Endothelial cell of umbilical vein (primary cell): ENCODE data around the gene PFKFB3. TPM values are rescaled to one million over a fixed set of nuclear protein-coding genes. Genes with fewer than 3 reads are reported as not detected.

Experiments used
- BruUV-seq: library from RNA; stranded (reverse); fragments of 400-500 nt; replicated peaks from 2 replicates; lab custom pipeline; 2021; lab: Mats Ljungman, UMichigan
- CTCF ChIA-PET: fragments of 300-600, 350-600 bp; sonication (Branson Sonifier 250); formaldehyde crosslinking; loops from one replicate; lab custom pipeline; 2021; ENCODE audit warnings: antibody characterized with exemption, inconsistent platforms; lab: Charles Lee
- POLR2A ChIA-PET: fragments of 300-600, 350-600 bp; sonication (Branson Sonifier 250); formaldehyde crosslinking; loops from one replicate; lab custom pipeline; 2021; ENCODE audit warnings: antibody characterized with exemption, inconsistent platforms; lab: Charles Lee
- DNase-seq: peaks from one replicate; pipeline ENCODE4 v3.0.0-alpha.2; 2011; ENCODE audit warnings: low read depth, low spot score
- FAIRE-seq: peaks from 2 replicates; lab custom pipeline; 2011; peaks lifted over from hg19 to GRCh38; lab: Jason Lieb, UNC
- H2AFZ ChIP-seq: 2 replicates; pipeline ENCODE4 v1.6.0; 2012; ENCODE audit warnings: low read depth, low read length, control low read depth, inconsistent platforms
- H3K27ac ChIP-seq: 2 replicates; pipeline ENCODE4 v1.5.1; 2011; ENCODE audit warnings: low read depth, mild to moderate bottlenecking, control low read depth, low read length, moderate library complexity; ENCODE audit not compliant: insufficient read depth
- H3K27me3 ChIP-seq, 2 experiments: 2 replicates each; pipeline versions ENCODE4 v1.6.0 to v1.6.1; 2011; ENCODE audit warnings: low read length in 2 of 2, mixed read lengths in 1 of 2; ENCODE audit not compliant: control insufficient read depth in 2 of 2, insufficient read depth in 2 of 2
- H3K36me3 ChIP-seq, 2 experiments: 2 replicates in 1 of 2; 3 replicates in 1 of 2; pipeline ENCODE4 v1.5.1; 2011; ENCODE audit warnings: low read length in 2 of 2, mild to moderate bottlenecking in 1 of 2, moderate library complexity in 1 of 2; ENCODE audit not compliant: control insufficient read depth in 2 of 2, insufficient read depth in 2 of 2; ENCODE audit errors: extremely low read depth in 1 of 2
- H3K4me1 ChIP-seq: 3 replicates; pipeline ENCODE4 v1.5.1; 2011; ENCODE audit warnings: mild to moderate bottlenecking, low read length; ENCODE audit not compliant: control insufficient read depth, insufficient read depth; ENCODE audit errors: extremely low read depth
- H3K4me2 ChIP-seq: 2 replicates; pipeline ENCODE4 v1.6.1; 2011; ENCODE audit warnings: low read length, control low read depth, mixed read lengths; ENCODE audit not compliant: insufficient read depth
- H3K4me3 ChIP-seq, 3 experiments: fragments of 200-600 bp in 1 of 3; sonication (generic), shearing (Covaris generic) in 1 of 3; replicated peaks in 1 of 3; 2 replicates each; pipeline ENCODE4 v1.5.1; 2011 to 2016; ENCODE audit warnings: control low read depth in 3 of 3, low read length in 3 of 3, mild to moderate bottlenecking in 2 of 3, inconsistent platforms in 1 of 3, low read depth in 1 of 3, moderate library complexity in 1 of 3; ENCODE audit not compliant: insufficient read depth in 1 of 3
- H3K79me2 ChIP-seq: 2 replicates; pipeline ENCODE4 v1.6.0; 2012; ENCODE audit warnings: low read length, inconsistent platforms; ENCODE audit not compliant: control insufficient read depth, insufficient read depth
- H3K9ac ChIP-seq: replicated peaks from 2 replicates; pipeline ENCODE3; 2011; ENCODE audit warnings: low read length, control low read depth; ENCODE audit not compliant: insufficient read depth; ENCODE audit errors: extremely low read depth
- H3K9me1 ChIP-seq: replicated peaks from 3 replicates; pipeline ENCODE4 v1.6.0; 2011; ENCODE audit warnings: mild to moderate bottlenecking, low read length; ENCODE audit not compliant: control insufficient read depth, insufficient read depth; ENCODE audit errors: extremely low read depth
- H3K9me3 ChIP-seq: replicated peaks from 2 replicates; pipeline ENCODE4 v1.5.1; 2012; ENCODE audit warnings: low read length, inconsistent platforms; ENCODE audit not compliant: control insufficient read depth, insufficient read depth
- H4K20me1 ChIP-seq: replicated peaks from 2 replicates; pipeline ENCODE3; 2011; ENCODE audit warnings: mild to moderate bottlenecking, low read length; ENCODE audit not compliant: control insufficient read depth, insufficient read depth; ENCODE audit errors: extremely low read depth
- CTCF ChIP-seq, 2 donors: IDR thresholded peaks; 1 replicate in 1 of 2; 2 replicates in 1 of 2; pipeline ENCODE4 v1.5.1; 2011; ENCODE audit warnings: low read length in 2 of 2, mild to moderate bottlenecking in 2 of 2, moderate library complexity in 2 of 2, control low read depth in 1 of 2, inconsistent platforms in 1 of 2, low read depth in 1 of 2; ENCODE audit not compliant: insufficient read depth in 1 of 2; ENCODE audit errors: extremely low read depth in 1 of 2
- EZH2 ChIP-seq: IDR thresholded peaks from 2 replicates; pipeline ENCODE4 v1.6.1; 2012; ENCODE audit warnings: borderline replicate concordance, low read depth, mild to moderate bottlenecking, moderate library complexity, low read length, inconsistent platforms; ENCODE audit not compliant: severe bottlenecking
- FOS ChIP-seq: IDR thresholded peaks from 2 replicates; pipeline ENCODE4 v1.6.1; 2011; ENCODE audit warnings: mild to moderate bottlenecking, low read length, moderate library complexity, borderline replicate concordance; ENCODE audit not compliant: insufficient read depth
- GATA2 ChIP-seq: IDR thresholded peaks from 2 replicates; pipeline ENCODE4 v1.7.0; 2011; ENCODE audit warnings: low read depth, mild to moderate bottlenecking, moderate library complexity, mixed read lengths, low read length; ENCODE audit not compliant: insufficient read length, insufficient read depth
- JUN ChIP-seq: IDR thresholded peaks from 2 replicates; pipeline ENCODE4 v1.6.1; 2011; ENCODE audit warnings: borderline replicate concordance, low read depth; ENCODE audit not compliant: insufficient read length, insufficient read depth
- MAX ChIP-seq: IDR thresholded peaks from 2 replicates; pipeline ENCODE4 v1.6.1; 2011; ENCODE audit not compliant: insufficient read depth, insufficient read length
- MYC ChIP-seq: IDR thresholded peaks from one replicate; pipeline ENCODE4 v1.6.1; 2011; ENCODE audit warnings: mild to moderate bottlenecking, low read depth, low read length
- POLR2A ChIP-seq: IDR thresholded peaks from 2 replicates; pipeline ENCODE4 v1.6.1; 2012; ENCODE audit warnings: low read depth, mild to moderate bottlenecking, control low read depth, low read length
- POLR2AphosphoS5 ChIP-seq: IDR thresholded peaks from 2 replicates; pipeline ENCODE4 v1.6.1; 2012; ENCODE audit warnings: low read depth, mild to moderate bottlenecking, control low read depth, low read length, moderate library complexity; ENCODE audit not compliant: insufficient read depth
- dilution Hi-C: fragments of 300-500 bp; cut with MboI; formaldehyde crosslinking; loops from one replicate; pipeline ENCODE4 v1.15.0; 2019; ENCODE audit warnings: low sequenced_read_pairs; ENCODE audit not compliant: extremely low pct_ligation_motif_present
- intact Hi-C: fragments of 100-400 bp; cut with micrococcal nuclease; formaldehyde crosslinking; loops from one replicate; pipeline ENCODE4 v1.10.0; 2022
- polyA plus RNA-seq, 4 experiments: library from polyadenylated mRNA; depleted of rRNA in 3 of 4; stranded (reverse) in 3 of 4; unstranded in 1 of 4; fragments of >200 nt; gene quantifications; 2 replicates each; pipeline versions ENCODE4 v1.2.1 to v1.2.3, GENCODE V29; 2011 to 2012; ENCODE audit warnings: missing spikeins in 1 of 4
- total RNA-seq: library from RNA; stranded (reverse); gene quantifications from 2 replicates; pipeline ENCODE4 v1.2.3, GENCODE V29; 2021

The PFKFB3 gene
- total and polyA plus RNA-seq, 2 donors (not counting 3 experiments of a cell fraction or from before 2014, with no cell fraction given): 15.8 to 33.7 TPM

GRCh38 chr10:6250745-6251144, 48.0 kb downstream of the PFKFB3 start:
- no peak overlapping the region for H3K27ac ChIP-seq
- BruUV-seq: no TSS peak
- ChIA-PET POLR2A (no interaction called here), CTCF (no interaction called here)
- H3K9me3 ChIP-seq: no peaks in the 10 kb centered on the region
- H3K79me2 ChIP-seq: no peaks in the 10 kb centered on the region
- H3K4me3 ChIP-seq: no peak overlapping the region
- no peaks in the 10 kb centered on the region for H3K9me1 ChIP-seq
- H2AFZ ChIP-seq: no peak overlapping the region
- intact Hi-C loops: no loop called here
- no peak overlapping the region for H3K9ac ChIP-seq
- H3K4me2 ChIP-seq: no peak overlapping the region
- dilution Hi-C loops: no loop called here
- FAIRE-seq (no peak), DNase-seq (no peak)
- no peaks in the 10 kb centered on the region for H3K27me3 ChIP-seq
- no peaks in the 10 kb centered on the region for H3K36me3 ChIP-seq
- no peak for TF ChIP-seq CTCF (IDR thresholded peaks at IDR 0.05; ENCODE audit: extremely low read depth in 1 of 2, insufficient read depth in 1 of 2, low read depth in 1 of 2, low read length in 2 of 2)
- no peak for TF ChIP-seq MYC
- TF ChIP-seq JUN: no peak
- no peak for TF ChIP-seq GATA2
- no peak for TF ChIP-seq EZH2
- TF ChIP-seq MAX: no peak
- TF ChIP-seq POLR2A: no peak
- TF ChIP-seq FOS: no peak
- TF ChIP-seq POLR2AphosphoS5: no peak
- H4K20me1 ChIP-seq: no peaks in the 10 kb centered on the region
- no peaks in the 10 kb centered on the region for H3K4me1 ChIP-seq
